ENCODE measurements around the gene C17orf78. TPM values are rescaled to one million over a fixed set of nuclear protein-coding genes. Genes with fewer than 3 reads are reported as not detected.

C17orf78 gene
- total and polyA plus RNA-seq, 2 donors (not counting 1 experiment from before 2014, with no cell fraction given): not detected

- CTCF ChIA-PET: interaction anchor here (2.6 kb wide), 1 partner anchor 13 kb away, joined by 15 read pairs; no protein-coding TSS in a partner anchor
- H3K79me2 ChIP-seq (ENCODE audit: control insufficient read depth, insufficient read depth, low read length): peaks cover 5% of the 10 kb centered on the region
- 20% methylated on average over 8 of the region's 18 CpGs for WGBS (ENCODE audit: insufficient coverage)
- H3K27me3 ChIP-seq (replicated peaks in 1 of 4; ENCODE audit: control extremely low read depth in 1 of 4, control insufficient read depth in 3 of 4, insufficient read depth in 4 of 4, low read length in 3 of 4): no peaks in the 10 kb centered on the region
- peak overlapping the region; percentile 91 for H2AFZ ChIP-seq (ENCODE audit: insufficient read depth, low read depth, low read length, poor library complexity, severe bottlenecking)
- intact Hi-C loops (cut with micrococcal nuclease): loop anchor here (1.0 to 5.0 kb wide), 5 partner anchors 48 to 991 kb away; partner anchors contain the start of genes SOCS7 and SYNRG
- peak overlapping the region; percentile 6 to 88 (median 83) for H3K4me3 ChIP-seq (ENCODE audit: control extremely low read depth in 1 of 5, extremely low read depth in 1 of 5, insufficient read depth in 1 of 5, low read depth in 2 of 5, low read length in 4 of 5)
- peaks cover 14% of the 10 kb centered on the region for H3K4me1 Mint-ChIP-seq
- H3K4me1 ChIP-seq (ENCODE audit: control insufficient read depth in 2 of 2, insufficient read depth in 2 of 2, low read length in 2 of 2): peaks cover 12 to 18% of the 10 kb centered on the region in 2 donors
- peak overlapping the region; percentile 60 to 63 for H3K27ac ChIP-seq (ENCODE audit: low read length in 2 of 2)
- ATAC-seq (ENCODE audit: low read depth): no peak
- H3K27me3 Mint-ChIP-seq: no peaks in the 10 kb centered on the region
- peak overlapping the region; percentile 79 for H3K4me3 Mint-ChIP-seq
- no peaks in the 10 kb centered on the region for H4K20me1 ChIP-seq (ENCODE audit: control insufficient read depth, insufficient read depth, low read length, poor library complexity, severe bottlenecking)
- no peaks in the 10 kb centered on the region for H3K9me3 Mint-ChIP-seq (ENCODE audit: insufficient read depth)
- H3K27ac Mint-ChIP-seq: peak overlapping the region; percentile 68
- H3K36me3 ChIP-seq (replicated peaks in 1 of 2; ENCODE audit: control extremely low read depth in 1 of 2, control insufficient read depth in 1 of 2, extremely low read depth in 1 of 2, insufficient read depth in 2 of 2, low read length in 1 of 2): no peaks in the 10 kb centered on the region
- no peaks in the 10 kb centered on the region for H3K9me3 ChIP-seq (ENCODE audit: control extremely low read depth in 1 of 3, control insufficient read depth in 2 of 3, insufficient read depth in 1 of 3, low read length in 2 of 3)
- TF ChIP-seq EZH2 (IDR thresholded peaks at IDR 0.05; ENCODE audit: borderline replicate concordance, insufficient read depth, low read depth, low read length, poor library complexity, severe bottlenecking) (no peak), CTCF (IDR thresholded peaks at IDR 0.05) (no peak)
- DNase-seq: no peak
- POLR2A ChIA-PET: interaction anchor here (0.6 to 0.7 kb wide), 3 partner anchors 8 to 1813 kb away, joined by 4 to 10 read pairs (median 5); no protein-coding TSS in a partner anchor
- peak overlapping the region; percentile 75 for H3K9ac ChIP-seq (ENCODE audit: low read length)
- H3K4me2 ChIP-seq (replicated peaks; ENCODE audit: low read depth, low read length, poor library complexity, severe bottlenecking): peak overlapping the region; percentile 90
Observed at GRCh38 chr17:37359682-37360188, 16.1 kb upstream of the C17orf78 start.

GRCh38 chr17:37360632-37361031, 15.2 kb upstream of the C17orf78 start:
- Histone ChIP-seq H3K27me3 (replicated peaks in 1 of 4; ENCODE audit: control extremely low read depth in 1 of 4, control insufficient read depth in 3 of 4, insufficient read depth in 4 of 4, low read length in 3 of 4) (no peaks in the 10 kb centered on the region), H3K4me1 (ENCODE audit: control insufficient read depth in 2 of 2, insufficient read depth in 2 of 2, low read length in 2 of 2) (peaks cover 12 to 18% of the 10 kb centered on the region in 2 donors), H2AFZ (ENCODE audit: insufficient read depth, low read depth, low read length, poor library complexity, severe bottlenecking) (no peak overlapping the region), H3K79me2 (ENCODE audit: control insufficient read depth, insufficient read depth, low read length) (peaks cover 4% of the 10 kb centered on the region), H3K4me2 (replicated peaks; ENCODE audit: low read depth, low read length, poor library complexity, severe bottlenecking) (no peak overlapping the region), H3K4me3 (ENCODE audit: control extremely low read depth in 1 of 5, extremely low read depth in 1 of 5, insufficient read depth in 1 of 5, low read depth in 2 of 5, low read length in 4 of 5) (no peak overlapping the region), H3K9ac (ENCODE audit: low read length) (no peak overlapping the region), H3K9me3 (ENCODE audit: control extremely low read depth in 1 of 3, control insufficient read depth in 2 of 3, insufficient read depth in 1 of 3, low read length in 2 of 3) (no peaks in the 10 kb centered on the region), H3K36me3 (replicated peaks in 1 of 2; ENCODE audit: control extremely low read depth in 1 of 2, control insufficient read depth in 1 of 2, extremely low read depth in 1 of 2, insufficient read depth in 2 of 2, low read length in 1 of 2) (no peaks in the 10 kb centered on the region), H3K27ac (ENCODE audit: low read length in 2 of 2) (no peak overlapping the region), H4K20me1 (ENCODE audit: control insufficient read depth, insufficient read depth, low read length, poor library complexity, severe bottlenecking) (no peaks in the 10 kb centered on the region)
- ATAC-seq (ENCODE audit: low read depth): no peak
- intact Hi-C loops (cut with micrococcal nuclease): no loop called here
- POLR2A ChIA-PET: no interaction called here
- no peak for DNase-seq
- Mint-ChIP-seq H3K4me1 (peaks cover 14% of the 10 kb centered on the region), H3K4me3 (peak overlapping the region; percentile 19), H3K9me3 (ENCODE audit: insufficient read depth) (no peaks in the 10 kb centered on the region), H3K27me3 (no peaks in the 10 kb centered on the region), H3K27ac (no peak overlapping the region)
- TF ChIP-seq EZH2 (IDR thresholded peaks at IDR 0.05; ENCODE audit: borderline replicate concordance, insufficient read depth, low read depth, low read length, poor library complexity, severe bottlenecking) (no peak), CTCF (IDR thresholded peaks at IDR 0.05) (no peak)
- WGBS (ENCODE audit: insufficient coverage): no CpG with 5 or more reads among the region's 3 CpGs
- CTCF ChIA-PET: interaction anchor here (0.6 to 1.9 kb wide), 4 partner anchors 9 to 249 kb away, joined by 3 to 7 read pairs (median 4); partner anchors contain the start of genes C17orf78 and SYNRG

All from B cell (primary cell).